DMS 273 treated with DMSO at 0.1 percent for 48 hours (cell line): Measurements from ENCODE around the gene MALT1.

Experiments
- DNase-seq: peaks from one replicate; lab custom pipeline; 2025; lab: John Stamatoyannopoulos, UW

Gene MALT1

DNA sequence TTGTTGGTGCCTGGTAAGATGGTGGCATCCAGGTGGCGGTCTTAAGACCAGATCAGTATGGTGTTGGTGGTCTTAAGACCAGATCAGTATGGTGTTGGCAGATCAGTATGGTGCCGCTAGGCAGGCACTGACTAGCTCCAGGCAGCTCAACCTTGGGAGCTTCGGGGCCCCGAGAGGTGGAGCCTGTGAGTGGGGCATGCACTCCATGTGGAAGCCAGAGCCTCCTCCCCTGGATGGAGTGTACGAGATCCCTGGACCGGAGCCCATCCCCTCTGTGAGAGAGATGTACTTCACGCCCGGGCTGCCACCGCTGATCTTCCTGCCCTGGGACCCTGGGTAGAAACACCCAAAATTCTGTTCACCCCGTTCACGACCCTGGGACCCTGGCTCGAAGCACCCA, 19.0 kb downstream of the MALT1 start:
- no peak for DNase-seq

DNA sequence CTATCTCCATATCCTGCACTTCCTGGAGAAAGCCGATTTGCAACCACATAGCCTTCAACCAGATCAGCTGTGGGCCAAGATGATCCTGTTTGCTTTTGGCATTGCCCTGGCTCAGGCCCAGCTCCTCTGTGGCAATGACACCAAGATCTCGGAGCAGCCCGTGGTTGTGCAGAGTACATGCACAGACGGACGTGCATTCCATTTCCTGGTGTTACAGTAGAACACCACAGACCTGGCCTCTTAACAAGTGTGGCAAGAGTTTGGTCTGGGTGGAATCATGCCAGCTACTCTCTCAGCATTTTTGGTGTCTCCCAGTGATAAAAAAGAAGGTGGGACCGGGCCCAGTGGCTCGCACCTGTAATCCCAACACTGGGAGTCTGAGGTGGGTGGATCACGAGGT, 20.0 kb downstream of the MALT1 start:
- no peak for DNase-seq

DNA sequence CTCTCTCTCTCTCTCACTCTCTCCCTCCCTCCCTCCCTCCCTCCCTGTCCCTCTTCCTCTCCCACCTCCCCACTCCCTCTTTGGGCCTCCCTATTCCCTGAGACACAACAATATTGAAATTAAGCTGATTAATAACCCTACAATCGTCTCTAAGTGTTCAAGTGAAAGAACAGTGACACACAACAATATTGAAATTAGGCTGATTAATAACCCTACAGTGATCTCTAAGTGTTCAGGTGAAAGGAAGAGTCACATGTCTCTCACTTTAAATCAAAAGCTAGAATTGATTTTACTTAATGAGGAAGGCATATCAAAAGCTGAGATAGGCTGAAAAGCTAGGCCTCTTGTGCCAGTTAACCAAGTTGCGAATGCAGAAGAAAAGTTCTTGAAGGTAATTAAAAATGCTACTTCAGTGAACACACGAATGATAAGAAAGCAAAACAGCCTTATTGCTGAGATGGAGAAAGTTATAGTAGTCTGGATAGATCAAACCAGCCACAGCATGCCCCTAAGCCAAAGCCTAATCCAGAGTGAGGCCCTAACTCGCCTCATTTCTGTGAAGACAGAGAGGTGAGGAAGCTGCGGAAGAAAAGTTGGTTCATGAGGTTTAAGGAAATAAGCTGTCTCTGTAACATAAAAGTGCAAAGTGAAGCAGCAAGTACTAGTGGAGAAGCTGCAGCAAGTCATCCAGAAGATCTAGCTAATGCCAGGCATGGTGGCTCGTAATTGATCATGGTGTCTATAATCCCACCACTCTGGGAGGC, 21.3 kb downstream of the MALT1 start:
- DNase-seq: no peak

DNA sequence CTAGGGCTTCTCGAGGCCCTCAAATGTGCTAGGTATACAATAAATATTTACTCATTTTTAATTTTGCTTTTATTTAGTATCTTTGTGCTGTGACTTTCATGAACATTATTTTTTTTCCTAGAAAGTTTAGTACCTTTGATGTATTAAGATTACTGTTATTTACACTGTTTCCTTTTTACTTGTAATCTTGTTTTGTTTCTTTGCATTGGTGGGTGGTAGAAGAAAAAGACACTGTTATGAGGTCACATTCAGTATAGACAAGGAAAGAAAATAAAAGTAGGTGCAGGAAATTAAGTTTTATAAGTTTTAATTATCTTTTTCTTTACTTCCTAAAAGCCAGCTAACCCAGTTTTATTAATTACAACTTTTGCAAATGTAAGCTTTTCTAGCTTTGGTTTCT, 23.0 kb downstream of the MALT1 start:
- no peak for DNase-seq

DNA sequence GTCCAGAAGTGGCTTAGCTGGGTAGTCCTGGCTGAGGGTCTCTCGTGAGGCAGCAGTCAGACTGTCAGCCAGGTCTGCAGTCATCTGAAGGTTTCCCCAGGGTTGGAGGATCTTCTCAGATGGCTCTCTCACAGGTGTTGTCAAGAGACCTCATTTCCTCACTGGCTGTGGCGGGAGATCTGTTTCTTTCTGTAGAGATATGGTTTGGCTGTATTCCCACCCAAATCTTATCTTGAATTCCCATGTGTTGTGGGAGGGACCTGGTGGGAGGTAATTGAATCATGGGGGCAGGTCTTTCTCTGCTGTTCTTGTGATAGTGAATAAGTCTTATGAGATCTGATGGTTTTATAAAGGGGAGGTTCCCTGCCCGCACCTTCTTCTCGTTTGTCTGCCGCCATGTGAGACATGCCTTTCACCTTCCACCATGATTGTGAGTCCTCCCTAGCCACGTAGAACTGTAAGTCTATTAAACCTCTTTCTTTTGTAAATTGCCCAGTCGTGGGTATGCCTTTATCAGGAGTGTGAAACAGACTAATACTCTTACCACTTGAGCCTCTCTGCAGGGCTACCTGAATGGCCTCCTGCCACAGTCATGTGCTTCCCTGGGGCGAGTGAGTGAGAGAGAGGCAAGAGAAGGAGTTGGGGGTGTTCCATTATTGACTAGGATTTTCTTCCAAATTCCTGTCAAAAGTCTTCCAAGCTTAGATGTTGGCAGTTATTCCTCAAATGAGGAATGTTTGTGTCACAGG, 23.6 kb downstream of the MALT1 start:
- no peak for DNase-seq

DNA sequence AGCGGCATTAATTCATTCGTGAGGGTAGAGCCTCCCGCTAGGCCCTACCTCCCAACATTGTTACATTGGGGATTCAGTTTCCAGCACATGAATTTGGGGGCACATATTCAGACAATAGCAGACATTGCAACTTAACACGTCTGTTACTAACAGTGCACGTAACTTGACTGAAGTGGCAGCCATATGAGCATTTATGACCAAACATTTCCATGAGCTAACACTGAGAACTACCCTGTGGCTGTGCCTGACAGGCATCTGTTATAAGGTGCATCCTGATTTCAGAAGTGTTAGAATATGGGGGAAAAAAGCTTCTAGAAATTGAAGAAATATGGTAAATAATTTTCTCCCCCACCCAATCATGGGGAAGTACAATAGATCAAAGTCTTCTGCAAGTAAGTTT, 24.5 kb downstream of the MALT1 start:
- DNase-seq: no peak

DNA sequence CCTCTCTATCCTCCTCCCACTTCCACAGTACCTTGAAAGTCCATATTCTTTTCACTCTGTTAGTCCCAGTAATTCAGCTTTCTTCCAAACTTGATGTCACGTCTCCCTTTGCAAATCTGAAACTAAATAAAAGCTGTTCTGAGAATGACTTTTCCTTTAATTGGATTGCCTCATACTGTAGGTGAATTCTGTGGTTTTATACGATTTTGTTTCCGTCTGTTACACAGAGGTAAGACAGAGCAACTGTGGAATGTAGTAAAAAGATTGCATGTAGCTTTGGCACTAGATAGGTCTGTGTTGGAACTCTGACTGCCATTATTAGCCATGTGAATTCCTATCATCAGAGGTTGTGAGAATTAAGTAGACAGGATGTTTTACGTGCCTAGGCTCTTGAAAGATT, 25.9 kb downstream of the MALT1 start:
- no peak for DNase-seq

DNA sequence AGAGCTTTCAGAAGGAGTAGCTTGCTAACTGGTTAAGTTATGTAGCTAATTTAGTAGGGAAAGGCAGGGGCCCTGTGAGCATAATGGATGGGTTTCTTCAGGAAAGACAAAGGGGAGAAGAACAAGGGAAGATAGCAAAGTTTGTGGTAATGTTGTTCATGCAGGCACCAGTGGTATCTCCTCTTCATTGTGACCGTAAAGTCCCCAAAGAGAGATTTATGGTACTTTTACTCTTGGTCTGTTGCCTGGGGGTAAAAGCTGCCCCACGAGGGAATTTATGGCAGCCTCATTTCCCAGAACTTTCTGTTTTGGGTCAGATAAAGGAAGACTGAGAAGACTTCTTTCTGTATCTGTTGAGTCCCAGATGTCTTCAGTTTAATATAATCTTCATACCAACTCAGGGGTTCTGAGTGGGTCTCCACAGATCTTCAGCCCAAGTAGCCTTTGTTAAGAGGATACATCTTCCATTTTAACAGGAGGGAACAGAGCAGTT, 27.5 kb downstream of the MALT1 start:
- DNase-seq: no peak

DNA sequence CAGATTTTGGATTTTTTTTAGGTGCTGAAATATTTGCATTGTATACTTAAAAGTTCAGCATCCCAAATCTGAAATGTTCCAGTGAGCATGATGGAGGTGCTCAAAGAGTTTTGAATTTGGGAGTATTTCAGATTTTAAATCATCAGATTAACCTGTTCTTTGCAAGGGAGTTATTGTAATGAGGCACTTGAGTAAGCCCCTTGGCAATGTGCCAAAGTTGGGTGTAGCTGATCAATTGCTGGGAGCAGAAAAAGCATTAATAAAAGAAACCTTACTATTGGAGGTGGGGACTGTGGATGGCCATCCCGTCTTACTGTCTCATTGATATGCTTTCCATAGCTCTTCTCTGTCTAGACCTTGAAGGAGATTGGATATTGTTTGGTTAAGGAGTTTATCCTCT, 28.3 kb downstream of the MALT1 start:
- no peak for DNase-seq

DNA sequence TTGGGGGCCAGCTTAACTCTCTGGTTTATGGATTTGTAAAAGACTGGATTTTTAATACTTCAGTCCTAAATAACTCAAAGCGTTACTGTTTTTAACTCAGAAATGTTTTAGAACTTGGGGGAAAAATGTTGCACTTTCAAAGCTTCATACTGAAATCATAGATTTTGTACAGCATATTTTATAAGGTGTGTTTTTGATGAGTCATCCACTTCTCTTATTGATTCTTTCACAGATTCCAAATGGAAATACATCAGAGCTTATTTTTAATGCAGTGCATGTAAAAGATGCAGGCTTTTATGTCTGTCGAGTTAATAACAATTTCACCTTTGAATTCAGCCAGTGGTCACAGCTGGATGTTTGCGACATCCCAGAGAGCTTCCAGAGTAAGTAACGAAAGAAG, 28.9 kb downstream of the MALT1 start:
- DNase-seq: no peak

DNA sequence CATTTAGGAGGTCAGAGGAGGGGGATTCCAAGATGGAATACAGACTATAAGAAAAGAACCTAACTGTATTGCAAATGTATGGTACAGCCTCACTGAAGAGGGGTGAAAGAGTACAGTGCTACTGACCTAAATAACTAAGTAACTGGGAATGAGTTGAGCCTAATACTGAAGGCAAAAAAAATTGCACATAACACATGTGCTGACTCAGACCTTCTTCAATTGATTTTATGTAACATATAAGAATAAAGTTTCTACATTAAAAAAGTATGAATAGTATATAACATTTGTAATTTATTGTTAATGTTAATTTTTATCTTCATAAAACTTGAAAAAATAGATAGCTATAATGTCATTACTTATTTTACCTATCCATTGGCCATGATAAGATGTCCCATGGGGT, 41.7 kb downstream of the MALT1 start:
- no peak for DNase-seq

DNA sequence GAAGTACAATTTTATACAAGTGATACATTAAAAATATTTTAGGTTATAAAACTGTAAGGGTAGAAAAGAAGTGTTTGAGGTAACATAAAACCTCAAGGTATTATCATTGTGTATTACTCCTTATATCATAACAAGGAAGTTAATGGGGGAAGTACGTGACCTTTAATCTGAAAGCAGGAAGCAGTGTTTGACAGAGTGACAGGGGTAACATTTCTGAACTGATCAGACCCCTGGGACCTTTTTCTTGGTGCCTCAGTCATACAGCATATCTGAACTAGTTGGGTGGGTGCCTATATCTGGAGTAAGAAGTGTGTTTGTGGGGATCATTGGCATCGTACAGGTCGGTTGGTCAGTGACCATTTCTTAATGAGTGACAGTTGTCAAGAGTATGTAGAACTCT, 43.0 kb downstream of the MALT1 start:
- DNase-seq: no peak

DNA sequence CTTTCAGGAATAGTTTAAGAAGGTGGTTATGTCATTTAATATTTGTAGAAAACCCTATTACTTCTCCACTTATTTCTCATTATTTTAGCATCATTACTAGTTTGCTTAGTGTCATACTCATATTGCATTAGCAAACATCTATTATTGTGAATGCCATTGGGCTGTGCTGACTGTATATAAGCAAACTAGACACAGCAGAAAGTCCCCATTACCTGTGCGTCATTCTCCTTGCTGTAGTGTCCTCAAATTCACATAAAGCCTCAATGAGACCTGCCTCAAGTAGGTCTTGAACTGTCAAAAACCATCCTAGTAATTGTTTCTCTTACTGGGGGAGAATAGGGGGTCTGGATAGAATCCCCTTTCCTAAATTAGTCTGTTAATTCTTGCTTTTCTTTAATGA, 43.6 kb downstream of the MALT1 start:
- no peak for DNase-seq

DNA sequence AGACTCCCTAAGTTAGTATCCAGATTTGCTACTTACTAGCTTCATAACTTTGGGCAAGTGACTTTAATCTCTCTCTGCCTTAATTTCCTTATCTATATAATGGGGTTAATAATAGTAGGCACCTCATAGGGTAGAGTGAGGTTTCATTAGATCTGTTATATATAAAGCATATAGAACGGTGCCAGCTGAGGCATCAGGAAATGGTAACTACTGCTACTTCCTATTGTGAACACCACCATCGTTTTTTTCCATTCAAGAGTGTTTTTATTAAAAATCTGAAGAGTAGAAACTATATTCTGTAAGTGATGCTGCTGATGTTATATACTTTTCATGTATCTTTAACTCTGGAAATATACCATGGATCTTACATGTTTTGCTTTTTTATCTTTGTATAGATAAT, 44.3 kb downstream of the MALT1 start:
- DNase-seq: no peak

DNA sequence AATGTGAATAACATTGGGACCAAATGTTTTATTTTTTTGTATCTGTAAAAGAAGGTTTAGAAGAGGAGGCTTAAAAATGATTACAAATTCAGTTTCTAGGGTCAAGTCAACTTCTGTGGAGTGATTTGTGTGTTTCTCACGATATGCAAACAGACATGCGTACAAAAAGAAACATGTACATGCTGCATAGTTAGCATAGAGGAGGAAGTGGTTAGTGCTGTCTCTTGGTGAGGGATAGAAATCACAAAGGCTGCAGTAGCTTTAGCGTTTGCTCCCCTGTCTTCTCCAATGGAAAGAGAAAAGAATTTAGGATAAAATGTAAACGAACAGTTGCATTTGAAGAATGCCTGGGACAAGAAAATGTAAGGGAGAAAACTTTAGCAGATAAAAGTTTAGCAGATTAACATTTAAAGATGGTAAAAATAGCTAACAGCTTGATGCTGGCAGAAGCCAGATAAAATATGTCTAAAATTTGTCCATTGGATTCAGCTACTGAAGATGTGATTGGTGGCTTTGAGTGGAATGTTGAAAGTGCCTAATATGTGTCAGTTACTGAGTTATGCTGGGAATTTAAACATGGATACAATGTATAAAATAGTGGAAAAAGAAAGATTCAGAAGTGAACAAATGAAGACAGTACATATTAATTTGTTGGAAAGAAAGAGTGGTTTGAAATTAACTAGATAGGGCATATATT, 44.9 kb downstream of the MALT1 start:
- DNase-seq: no peak

DNA sequence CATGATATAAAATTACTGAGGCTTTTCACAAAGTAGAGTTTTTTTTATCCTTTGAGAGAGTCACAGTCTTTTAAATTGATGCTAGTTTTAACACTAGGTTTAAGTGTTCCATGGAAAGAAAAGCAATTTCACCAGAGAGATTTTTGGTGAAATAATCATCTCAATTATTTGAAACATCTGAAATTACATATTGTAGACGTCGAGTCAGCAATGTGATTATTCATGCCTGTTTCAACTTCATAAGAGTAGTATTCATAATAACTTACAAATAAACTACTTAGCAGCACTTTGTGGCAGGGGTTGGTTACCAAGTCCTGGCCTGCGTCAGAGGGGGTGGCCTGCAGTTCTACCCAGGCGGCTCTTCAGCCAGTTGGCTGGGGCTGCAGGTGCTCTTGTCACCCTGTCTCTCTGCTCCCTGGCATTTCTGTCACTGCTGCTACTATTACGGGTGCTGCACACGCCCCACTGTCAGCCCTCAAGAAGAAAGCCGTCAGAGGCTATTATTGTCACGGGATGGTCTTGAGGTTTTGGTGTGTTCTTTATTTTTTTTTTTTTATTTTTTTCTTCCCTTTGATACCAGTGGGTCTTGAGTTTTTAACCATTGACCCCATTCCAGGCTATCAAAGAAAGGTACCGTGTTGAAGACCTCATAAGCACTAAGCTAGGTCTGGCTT, 50.4 kb downstream of the MALT1 start:
- DNase-seq: no peak

DNA sequence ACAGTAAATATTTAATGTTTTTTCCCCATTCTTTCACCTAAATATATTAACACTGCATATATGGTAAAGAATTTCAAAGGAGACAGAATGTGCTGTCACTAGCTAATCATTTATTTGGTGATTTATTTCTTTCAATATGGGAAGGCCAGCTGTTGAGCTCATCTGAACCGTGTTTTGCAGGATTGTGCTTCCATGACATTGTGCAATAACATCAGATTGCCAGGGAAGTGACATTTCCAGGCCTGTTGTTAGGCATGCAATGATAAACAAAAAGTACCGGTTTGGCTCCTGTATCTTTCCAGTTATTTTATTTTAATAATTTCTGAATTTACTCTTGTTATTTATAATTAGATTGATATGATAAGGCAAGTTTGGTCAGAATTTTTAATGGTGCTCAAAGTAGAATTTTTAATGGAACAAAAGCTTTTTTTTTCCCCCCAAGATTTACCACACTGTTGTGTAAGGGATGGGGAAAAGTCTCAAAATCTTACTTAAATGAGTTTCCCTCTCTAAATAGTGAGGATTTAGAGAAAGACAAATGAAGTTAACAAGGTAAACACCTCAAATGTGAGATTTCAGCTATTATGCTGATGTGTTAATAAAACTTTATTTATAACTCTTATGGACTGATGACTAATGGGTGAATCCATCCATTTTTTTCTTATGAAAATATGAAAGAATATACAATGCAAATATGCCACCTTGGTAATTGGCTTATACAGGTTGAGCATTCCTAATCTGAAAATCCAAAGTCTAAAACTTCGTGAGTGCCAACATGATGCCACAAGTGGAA, 52.7 kb downstream of the MALT1 start:
- DNase-seq: peak; percentile 42

DNA sequence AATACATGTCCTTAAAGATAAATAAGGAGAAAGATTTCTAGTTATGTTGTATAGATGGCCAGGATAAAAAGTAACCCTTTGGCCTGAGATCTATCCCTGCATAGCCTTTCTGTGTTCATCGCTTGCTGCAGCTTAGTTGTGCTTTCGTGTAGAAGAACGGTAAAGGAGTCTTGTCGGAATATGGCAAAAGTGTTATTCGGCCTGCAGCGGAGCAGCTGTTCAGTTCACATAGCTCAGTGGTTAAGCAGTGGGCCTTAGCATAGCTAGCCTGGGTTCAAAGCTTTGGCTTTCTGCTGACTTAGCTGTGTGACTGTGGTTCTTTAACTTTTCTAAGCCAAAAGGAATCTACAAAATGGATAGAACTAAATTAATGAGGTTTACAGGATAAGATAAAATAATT, 55.4 kb downstream of the MALT1 start:
- DNase-seq: no peak

DNA sequence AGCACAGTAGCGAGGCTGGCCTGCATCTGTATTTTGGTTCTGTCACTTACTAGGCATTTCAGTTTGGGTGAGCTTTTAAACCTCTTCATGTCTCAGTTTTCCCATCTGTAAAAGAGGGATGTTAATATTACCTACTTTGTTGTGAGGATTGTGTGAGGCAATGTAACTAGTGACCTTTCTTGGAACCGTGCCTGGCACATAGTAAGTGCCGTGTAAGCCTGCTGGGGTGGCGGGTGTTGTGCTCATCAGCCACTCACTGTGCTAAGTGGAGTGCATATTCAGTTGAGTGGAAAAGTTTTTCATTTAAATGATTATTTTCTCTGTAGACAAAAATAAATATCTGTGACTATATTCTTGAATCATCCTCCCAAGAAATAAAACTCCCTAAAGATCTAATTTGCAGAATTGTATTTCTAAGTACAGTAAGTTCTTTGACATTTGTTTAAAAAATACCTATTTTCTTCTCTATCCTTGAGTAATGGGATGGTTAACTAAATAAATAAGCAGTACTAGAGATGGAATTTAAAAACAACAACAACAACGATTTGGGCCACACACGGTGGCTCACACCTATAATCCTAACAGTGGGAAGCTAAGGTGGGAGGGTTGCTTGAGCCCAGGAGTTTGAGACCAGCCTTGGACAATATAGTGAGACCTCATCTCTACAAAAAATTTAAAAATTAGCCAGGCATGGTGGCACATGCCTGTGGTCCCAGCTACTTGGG, 56.7 kb downstream of the MALT1 start:
- DNase-seq: no peak

DNA sequence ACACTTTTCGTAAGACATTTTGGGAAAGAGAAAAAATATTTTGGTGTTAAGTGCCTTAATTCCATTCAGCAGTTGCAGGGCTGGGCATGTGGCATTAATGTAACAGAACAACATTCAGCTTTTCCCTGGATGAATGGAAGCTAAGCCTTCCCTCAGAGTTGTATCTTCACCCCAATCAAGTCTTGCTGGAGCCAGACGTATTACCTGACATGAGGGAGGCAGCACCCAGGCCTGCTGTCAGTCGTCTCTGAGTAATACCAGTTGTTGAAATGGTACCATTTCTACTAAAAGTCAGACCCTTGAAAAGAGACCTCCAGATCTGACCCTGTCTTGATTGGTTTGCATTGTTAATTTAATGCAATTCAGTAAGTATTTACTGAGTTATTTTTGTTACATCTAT, 57.5 kb downstream of the MALT1 start:
- no peak for DNase-seq

DNA sequence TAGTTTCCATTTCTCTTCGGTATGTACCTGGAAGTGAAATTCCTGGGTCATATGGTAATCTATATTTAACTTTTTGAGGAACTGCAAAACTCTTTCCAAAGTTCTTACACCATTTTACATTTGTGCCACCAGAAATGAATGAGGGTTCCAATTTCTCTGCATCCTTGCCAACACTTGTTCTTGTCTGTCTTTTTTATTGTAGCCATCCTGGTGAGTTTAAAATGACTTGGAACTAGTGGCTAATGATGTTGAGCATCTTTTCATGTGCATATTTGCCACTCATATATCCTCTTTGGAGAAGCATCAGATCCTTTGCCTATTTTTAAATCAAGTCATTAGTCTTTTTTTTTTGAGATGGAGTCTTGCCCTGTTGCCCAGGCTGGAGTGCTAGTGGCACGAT, 59.4 kb downstream of the MALT1 start:
- DNase-seq: no peak
